ENCODE measurements around the gene UFC1. TPM values are rescaled to one million over a fixed set of nuclear protein-coding genes. Genes with fewer than 3 reads are reported as not detected.

Gene UFC1
- total RNA-seq: 98.2 and 100 TPM in 2 replicates
- long read RNA-seq, transcript UFC1-201 (6 exons, 1,114 nt): major isoform, 117 of 124 reads
- long read RNA-seq, partial matches to known transcripts: 0 of 124 reads
- long read RNA-seq, other reads (novel, unspliced or antisense): 4 of 124 reads

GRCh38 chr1:161153682-161154337, at the start of gene UFC1:
UFC1 (plus strand) TSS chr1:161153978; CDS start chr1:161153998, 20 bp downstream.
- Mint-ChIP-seq H3K4me1 (ENCODE audit: unreplicated experiment) (peaks cover 21% of the 10 kb centered on the region), H3K4me3 (ENCODE audit: unreplicated experiment) (peak within 1 kb of the TSS; percentile 94), H3K36me3 (ENCODE audit: unreplicated experiment) (peaks cover 11% of the 10 kb centered on the region), H3K27me3 (ENCODE audit: unreplicated experiment) (no peaks in the 10 kb centered on the region), H3K27ac (ENCODE audit: unreplicated experiment) (peak within 1 kb of the TSS; percentile 100), H3K9me3 (ENCODE audit: unreplicated experiment) (no peaks in the 10 kb centered on the region)
- DNase-seq (ENCODE audit: extremely low spot score, unreplicated experiment): peak; percentile 90
- no peak for TF ChIP-seq CTCF (IDR thresholded peaks at IDR 0.05)

- H3K27me3 Mint-ChIP-seq (ENCODE audit: unreplicated experiment): no peaks in the 10 kb centered on the region
- TF ChIP-seq CTCF (IDR thresholded peaks at IDR 0.05): no peak
- peaks cover 7% of the 10 kb centered on the region for H3K36me3 Mint-ChIP-seq (ENCODE audit: unreplicated experiment)
- H3K4me1 Mint-ChIP-seq (ENCODE audit: unreplicated experiment): no peaks in the 10 kb centered on the region
- no peaks in the 10 kb centered on the region for H3K9me3 Mint-ChIP-seq (ENCODE audit: unreplicated experiment)
- no peak for DNase-seq (ENCODE audit: extremely low spot score, unreplicated experiment)
- H3K27ac Mint-ChIP-seq (ENCODE audit: unreplicated experiment): no peak overlapping the region
- no peak overlapping the region for H3K4me3 Mint-ChIP-seq (ENCODE audit: unreplicated experiment)
Observed at GRCh38 chr1:161106431-161106830, 47.3 kb upstream of the UFC1 start.

GRCh38 chr1:161111117-161111516, 42.7 kb upstream of the UFC1 start:
- Mint-ChIP-seq H3K27me3 (ENCODE audit: unreplicated experiment) (no peaks in the 10 kb centered on the region), H3K9me3 (ENCODE audit: unreplicated experiment) (no peaks in the 10 kb centered on the region), H3K4me1 (ENCODE audit: unreplicated experiment) (peaks cover 15% of the 10 kb centered on the region), H3K36me3 (ENCODE audit: unreplicated experiment) (peaks cover 5% of the 10 kb centered on the region), H3K4me3 (ENCODE audit: unreplicated experiment) (no peak overlapping the region), H3K27ac (ENCODE audit: unreplicated experiment) (no peak overlapping the region)
- DNase-seq (ENCODE audit: extremely low spot score, unreplicated experiment): no peak
- TF ChIP-seq CTCF (IDR thresholded peaks at IDR 0.05): no peak

DNA sequence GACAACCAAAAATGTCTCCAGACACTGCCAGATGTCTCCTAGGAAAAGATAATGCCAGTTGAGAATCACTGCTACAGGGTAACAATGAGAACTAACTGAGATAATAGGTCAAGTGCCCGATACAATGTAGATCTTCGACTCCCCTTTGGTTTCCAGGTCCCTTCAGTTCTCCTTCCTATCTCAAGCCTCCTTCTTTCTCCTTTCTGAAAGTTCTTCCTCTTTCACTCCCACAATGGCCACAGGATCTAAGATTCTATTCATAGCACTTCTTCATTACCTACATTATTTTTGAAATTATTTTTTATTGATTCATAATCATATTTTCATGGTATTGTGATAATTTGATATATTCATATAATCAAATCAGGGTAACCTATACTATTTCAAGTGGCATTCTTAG, 42.3 kb upstream of the UFC1 start:
- peaks cover 18% of the 10 kb centered on the region for H3K4me1 Mint-ChIP-seq (ENCODE audit: unreplicated experiment)
- H3K36me3 Mint-ChIP-seq (ENCODE audit: unreplicated experiment): peaks cover 5% of the 10 kb centered on the region
- DNase-seq (ENCODE audit: extremely low spot score, unreplicated experiment): no peak
- H3K4me3 Mint-ChIP-seq (ENCODE audit: unreplicated experiment): no peak overlapping the region
- H3K27ac Mint-ChIP-seq (ENCODE audit: unreplicated experiment): no peak overlapping the region
- no peak for TF ChIP-seq CTCF (IDR thresholded peaks at IDR 0.05)
- no peaks in the 10 kb centered on the region for H3K27me3 Mint-ChIP-seq (ENCODE audit: unreplicated experiment)
- no peaks in the 10 kb centered on the region for H3K9me3 Mint-ChIP-seq (ENCODE audit: unreplicated experiment)

GRCh38 chr1:161113915-161114314, 39.9 kb upstream of the UFC1 start:
- no peaks in the 10 kb centered on the region for H3K27me3 Mint-ChIP-seq (ENCODE audit: unreplicated experiment)
- peaks cover 37% of the 10 kb centered on the region for H3K4me1 Mint-ChIP-seq (ENCODE audit: unreplicated experiment)
- no peak for TF ChIP-seq CTCF (IDR thresholded peaks at IDR 0.05)
- H3K4me3 Mint-ChIP-seq (ENCODE audit: unreplicated experiment): no peak overlapping the region
- H3K27ac Mint-ChIP-seq (ENCODE audit: unreplicated experiment): no peak overlapping the region
- peaks cover 5% of the 10 kb centered on the region for H3K36me3 Mint-ChIP-seq (ENCODE audit: unreplicated experiment)
- DNase-seq (ENCODE audit: extremely low spot score, unreplicated experiment): no peak
- no peaks in the 10 kb centered on the region for H3K9me3 Mint-ChIP-seq (ENCODE audit: unreplicated experiment)

Data from osteocyte (in vitro differentiated cells).